ENCODE data around the gene PCDHGA11. TPM values are rescaled to one million over a fixed set of nuclear protein-coding genes. Genes with fewer than 3 reads are reported as not detected.

The PCDHGA11 gene
- 6.4 and 8.5 TPM in 2 replicates for total RNA-seq

GRCh38 chr5:141420855-141421488 lies at the start of gene PCDHGA11:
Gene PCDHGA11 (plus strand): TSS chr5:141421051. CDS start chr5:141421228, 177 bp downstream.

GRCh38 chr5:141373673-141374317 lies 47.1 kb upstream of the PCDHGA11 start, which contains the start of gene PCDHGA6:
Gene PCDHGA6 (plus strand): TSS chr5:141373891. CDS start chr5:141374084, 193 bp downstream.

DNA sequence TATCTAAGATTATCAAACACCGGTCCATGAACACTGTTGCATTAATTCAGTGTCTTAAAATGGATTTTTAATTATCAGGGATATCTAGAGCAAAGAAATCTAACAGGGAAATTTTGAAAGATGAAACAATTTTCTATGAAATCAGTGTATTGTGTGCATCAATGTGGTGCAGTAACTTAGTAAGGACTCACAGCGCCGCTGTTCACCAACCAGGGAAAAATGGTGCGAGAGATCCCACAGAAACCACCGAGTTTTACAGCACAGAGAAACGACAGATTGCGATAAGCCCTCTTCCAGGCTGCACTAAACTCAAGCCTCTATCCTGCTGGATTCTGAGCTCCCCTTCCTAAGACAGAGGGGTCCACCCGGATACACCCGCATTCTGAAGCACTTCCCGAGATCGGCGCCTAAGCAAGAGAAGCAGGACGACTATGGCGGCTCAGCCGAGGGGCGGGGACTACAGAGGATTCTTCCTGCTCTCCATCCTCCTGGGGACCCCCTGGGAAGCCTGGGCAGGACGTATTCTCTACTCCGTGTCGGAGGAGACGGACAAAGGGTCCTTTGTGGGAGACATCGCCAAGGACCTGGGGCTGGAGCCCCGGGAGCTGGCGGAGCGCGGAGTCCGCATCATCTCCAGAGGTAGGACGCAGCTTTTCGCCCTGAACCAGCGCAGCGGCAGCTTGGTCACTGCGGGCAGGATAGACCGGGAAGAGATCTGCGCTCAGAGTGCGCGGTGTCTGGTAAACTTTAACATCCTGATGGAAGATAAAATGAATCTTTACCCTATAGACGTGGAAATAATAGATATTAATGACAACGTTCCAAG lies 38.2 kb upstream of the PCDHGA11 start, which contains the start of gene PCDHGA7:
PCDHGA7 (plus strand) TSS at position 274 of the 826 bp plus-strand sequence; CDS start at position 432, 158 bp downstream.

DNA sequence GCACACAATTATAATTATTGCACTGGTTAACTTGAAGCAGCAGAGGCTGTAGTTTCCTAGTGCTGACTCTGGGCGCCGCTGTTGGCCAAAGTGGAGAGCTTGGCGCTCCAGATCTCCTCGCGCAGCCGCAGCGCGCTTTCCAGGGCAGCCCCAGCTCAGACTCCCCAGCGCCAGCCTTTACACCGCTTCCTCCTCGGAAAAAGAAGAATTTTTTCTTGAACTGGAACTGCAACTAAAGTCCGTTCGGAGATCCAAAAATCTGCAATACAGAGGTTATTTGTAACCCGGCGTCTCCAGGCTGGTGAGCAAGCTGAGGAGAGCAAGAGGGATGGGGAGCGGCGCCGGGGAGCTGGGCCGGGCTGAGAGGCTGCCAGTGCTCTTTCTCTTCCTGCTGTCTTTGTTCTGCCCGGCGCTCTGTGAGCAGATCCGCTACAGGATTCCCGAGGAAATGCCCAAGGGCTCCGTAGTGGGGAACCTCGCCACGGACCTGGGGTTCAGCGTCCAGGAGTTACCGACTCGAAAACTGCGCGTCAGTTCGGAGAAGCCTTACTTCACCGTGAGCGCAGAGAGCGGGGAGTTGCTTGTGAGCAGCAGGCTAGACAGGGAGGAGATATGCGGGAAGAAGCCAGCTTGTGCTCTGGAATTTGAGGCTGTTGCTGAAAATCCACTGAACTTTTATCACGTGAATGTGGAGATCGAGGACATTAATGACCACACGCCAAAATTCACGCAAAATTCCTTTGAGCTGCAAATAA lies 33.1 kb upstream of the PCDHGA11 start, which contains the start of gene PCDHGB4:
PCDHGB4 (plus strand) TSS at position 142 of the 755 bp plus-strand sequence; CDS start at position 329, 187 bp downstream.

DNA sequence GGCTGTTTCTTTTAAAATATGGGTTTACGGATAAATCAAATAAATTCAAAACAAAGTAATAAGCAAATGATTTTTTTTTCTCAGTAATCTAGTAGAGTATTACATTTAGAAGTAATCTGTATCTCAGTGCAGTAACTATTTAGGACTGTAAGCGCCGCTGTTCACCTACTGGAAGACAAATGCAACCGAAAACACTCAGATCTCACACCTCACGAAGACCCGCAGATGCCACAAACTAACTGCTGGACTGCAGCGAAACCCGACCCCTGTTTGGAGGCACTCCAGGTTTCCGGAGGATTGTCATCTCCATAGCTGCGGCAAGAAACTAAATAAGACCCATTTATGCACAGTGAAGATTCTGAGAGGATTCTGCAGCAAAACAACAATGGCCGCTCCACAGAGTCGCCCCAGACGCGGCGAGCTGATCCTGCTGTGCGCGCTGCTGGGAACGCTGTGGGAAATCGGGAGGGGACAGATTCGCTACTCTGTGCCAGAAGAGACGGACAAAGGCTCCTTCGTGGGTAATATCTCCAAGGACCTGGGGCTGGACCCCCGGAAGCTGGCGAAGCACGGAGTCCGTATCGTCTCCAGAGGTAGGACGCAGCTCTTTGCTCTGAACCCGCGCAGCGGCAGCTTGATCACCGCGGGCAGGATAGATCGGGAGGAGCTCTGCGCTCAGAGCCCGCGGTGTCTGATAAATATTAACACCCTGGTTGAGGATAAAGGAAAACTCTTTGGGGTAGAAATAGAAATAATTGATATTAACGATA lies 28.2 kb upstream of the PCDHGA11 start, which contains the start of gene PCDHGA8:
PCDHGA8 (plus strand) TSS at position 205 of the 770 bp plus-strand sequence; CDS start at position 386, 181 bp downstream.

DNA sequence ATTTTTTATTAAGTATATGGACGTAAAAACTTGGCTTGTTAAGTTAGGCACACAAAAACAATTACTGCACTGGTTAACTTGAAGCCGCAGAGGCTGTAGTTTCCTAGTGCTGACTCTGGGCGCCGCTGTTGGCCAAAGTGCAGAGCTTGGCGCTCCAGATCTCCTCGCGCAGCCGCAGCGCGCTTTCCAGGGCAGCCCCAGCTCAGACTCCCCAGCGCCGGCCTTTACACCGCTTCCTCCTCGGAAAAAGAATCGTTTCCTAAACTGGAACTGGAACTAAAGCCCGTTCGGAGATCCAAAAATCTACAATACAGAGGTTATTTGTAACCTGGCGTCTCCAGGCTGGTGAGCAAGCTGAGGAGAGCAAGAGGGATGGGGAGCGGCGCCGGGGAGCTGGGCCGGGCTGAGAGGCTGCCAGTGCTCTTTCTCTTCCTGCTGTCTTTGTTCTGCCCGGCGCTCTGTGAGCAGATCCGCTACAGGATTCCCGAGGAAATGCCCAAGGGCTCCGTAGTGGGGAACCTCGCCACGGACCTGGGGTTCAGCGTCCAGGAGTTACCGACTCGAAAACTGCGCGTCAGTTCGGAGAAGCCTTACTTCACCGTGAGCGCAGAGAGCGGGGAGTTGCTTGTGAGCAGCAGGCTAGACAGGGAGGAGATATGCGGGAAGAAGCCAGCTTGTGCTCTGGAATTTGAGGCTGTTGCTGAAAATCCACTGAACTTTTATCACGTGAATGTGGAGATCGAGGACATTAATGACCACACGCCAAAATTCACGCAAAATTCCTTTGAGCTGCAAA lies 22.9 kb upstream of the PCDHGA11 start, which contains the start of gene PCDHGB5:
PCDHGB5 (plus strand) TSS at position 192 of the 796 bp plus-strand sequence; CDS start at position 373, 181 bp downstream.

DNA sequence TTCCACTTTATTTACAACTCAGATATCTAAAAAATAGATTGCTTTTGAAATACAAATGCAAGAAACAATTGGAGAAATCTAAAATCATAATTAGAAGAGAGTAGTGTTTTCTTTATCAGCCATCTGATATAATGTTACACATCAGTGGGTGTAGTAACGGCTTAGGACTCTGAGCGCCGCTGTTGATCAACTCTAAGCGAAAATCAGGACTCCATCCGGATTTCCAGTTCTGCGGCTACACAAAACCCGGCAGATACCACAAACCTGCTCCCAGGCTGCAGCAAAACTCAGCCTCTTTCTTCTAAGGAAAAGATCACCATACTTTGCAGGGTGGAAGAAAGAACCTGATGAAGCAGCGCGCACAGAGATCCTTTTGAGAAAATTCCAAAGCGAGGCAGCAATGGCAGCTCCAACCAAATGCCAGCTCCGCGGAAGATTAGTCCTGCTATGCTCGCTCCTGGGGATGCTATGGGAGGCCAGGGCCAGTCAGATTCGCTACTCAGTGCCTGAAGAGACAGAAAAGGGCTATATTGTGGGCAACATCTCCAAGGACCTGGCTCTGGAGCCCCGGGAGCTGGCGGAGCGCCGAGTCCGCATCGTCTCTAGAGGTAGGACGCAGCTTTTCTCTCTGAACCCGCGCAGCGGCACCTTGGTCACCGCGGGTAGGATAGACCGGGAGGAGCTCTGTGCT lies 18.2 kb upstream of the PCDHGA11 start, which contains the start of gene PCDHGA9:
PCDHGA9 (plus strand) TSS at position 226 of the 691 bp plus-strand sequence; CDS start at position 401, 175 bp downstream.

DNA sequence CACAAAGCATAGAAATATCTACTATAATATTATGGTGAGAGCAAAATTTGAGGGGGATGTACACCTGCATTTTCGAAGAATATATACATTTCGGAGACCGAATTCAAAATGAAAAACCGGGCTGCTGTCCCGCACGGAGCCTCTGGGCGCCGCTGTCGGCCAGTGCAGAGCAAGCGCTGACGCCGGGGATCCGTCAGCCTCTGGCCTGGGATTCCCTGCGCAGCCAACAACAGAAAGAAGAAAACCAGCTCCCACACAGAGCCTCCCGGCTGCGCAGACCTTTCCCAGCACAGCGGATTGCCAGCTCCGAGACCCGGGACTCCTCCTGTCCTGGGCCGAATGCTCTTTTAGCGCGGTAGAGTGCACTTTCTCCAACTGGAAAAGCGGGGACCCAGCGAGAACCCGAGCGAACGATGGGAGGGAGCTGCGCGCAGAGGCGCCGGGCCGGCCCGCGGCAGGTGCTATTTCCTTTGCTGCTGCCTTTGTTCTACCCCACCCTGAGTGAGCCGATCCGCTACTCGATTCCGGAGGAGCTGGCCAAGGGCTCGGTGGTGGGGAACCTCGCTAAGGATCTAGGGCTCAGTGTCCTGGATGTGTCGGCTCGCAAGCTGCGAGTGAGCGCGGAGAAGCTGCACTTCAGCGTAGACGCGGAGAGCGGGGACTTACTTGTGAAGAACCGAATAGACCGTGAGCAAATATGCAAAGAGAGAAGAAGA lies 12.9 kb upstream of the PCDHGA11 start, which contains the start of gene PCDHGB6:
PCDHGB6 (plus strand) TSS at position 232 of the 716 bp plus-strand sequence; CDS start at position 414, 182 bp downstream.

DNA sequence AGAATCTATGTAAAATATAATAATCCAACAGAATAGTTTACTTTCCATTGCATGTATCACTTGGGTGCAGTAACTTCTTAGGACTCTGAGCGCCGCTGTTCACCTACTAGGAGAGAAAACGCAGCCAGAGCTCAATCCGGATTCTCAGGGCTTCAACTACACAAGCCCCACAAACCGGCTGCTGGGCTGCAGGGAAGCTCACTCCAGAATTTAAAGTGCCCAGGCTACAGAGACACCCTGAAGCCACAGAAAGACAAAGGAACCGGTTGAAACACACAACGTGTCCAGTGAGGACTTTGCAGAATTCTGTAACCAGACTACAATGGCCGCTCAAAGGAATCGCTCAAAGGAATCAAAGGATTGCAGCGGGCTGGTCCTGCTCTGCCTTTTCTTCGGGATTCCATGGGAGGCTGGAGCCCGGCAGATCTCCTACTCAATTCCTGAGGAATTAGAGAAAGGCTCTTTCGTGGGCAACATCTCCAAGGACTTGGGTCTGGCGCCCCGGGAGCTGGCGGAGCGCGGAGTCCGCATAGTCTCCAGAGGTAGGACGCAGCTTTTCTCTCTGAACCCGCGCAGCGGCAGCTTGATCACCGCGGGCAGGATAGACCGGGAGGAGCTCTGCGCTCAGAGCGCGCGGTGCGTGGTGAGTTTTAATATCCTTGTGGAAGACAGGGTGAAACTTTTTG lies 7.9 kb upstream of the PCDHGA11 start, which contains the start of gene PCDHGA10:
PCDHGA10 (plus strand) TSS at position 134 of the 686 bp plus-strand sequence; CDS start at position 323, 189 bp downstream.

DNA sequence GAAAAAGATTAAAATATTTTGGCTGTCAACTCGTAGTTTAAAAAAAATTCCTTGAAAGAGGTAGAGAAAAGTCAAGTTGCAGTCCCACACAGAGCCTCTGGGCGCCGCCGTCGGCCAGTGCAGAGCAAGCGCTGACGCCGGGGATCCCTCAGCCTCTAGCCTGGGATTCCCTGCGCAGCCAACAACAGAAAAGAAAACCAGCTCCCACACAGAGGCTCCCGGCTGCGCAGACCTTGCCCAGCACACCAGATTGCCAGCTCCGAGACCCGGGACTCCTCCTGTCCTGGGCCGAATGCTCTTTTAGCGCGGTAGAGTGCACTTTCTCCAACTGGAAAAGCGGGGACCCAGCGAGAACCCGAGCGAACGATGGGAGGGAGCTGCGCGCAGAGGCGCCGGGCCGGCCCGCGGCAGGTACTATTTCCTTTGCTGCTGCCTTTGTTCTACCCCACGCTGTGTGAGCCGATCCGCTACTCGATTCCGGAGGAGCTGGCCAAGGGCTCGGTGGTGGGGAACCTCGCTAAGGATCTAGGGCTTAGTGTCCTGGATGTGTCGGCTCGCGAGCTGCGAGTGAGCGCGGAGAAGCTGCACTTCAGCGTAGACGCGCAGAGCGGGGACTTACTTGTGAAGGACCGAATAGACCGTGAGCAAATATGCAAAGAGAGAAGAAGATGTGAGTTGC lies 3.2 kb upstream of the PCDHGA11 start, which contains the start of gene PCDHGB7:
PCDHGB7 (plus strand) TSS at position 184 of the 679 bp plus-strand sequence; CDS start at position 367, 183 bp downstream.

DNA sequence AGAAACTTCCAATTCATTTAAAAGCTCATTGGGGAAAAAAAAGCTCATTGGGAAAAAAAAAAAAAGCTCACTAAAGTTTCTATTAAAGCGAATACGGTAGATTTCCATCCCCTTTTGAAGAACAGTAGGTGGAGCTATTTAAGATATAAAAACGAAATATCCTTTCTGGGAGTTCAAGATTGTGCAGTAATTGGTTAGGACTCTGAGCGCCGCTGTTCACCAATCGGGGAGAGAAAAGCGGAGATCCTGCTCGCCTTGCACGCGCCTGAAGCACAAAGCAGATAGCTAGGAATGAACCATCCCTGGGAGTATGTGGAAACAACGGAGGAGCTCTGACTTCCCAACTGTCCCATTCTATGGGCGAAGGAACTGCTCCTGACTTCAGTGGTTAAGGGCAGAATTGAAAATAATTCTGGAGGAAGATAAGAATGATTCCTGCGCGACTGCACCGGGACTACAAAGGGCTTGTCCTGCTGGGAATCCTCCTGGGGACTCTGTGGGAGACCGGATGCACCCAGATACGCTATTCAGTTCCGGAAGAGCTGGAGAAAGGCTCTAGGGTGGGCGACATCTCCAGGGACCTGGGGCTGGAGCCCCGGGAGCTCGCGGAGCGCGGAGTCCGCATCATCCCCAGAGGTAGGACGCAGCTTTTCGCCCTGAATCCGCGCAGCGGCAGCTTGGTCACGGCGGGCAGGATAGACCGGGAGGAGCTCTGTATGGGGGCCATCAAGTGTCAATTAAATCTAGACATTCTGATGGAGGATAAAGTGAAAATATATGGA lies 9.7 kb downstream of the PCDHGA11 start, which contains the start of gene PCDHGA12:
PCDHGA12 (plus strand) TSS at position 176 of the 782 bp plus-strand sequence; CDS start at position 429, 253 bp downstream.

Other genes starting within 250 kb of the PCDHGA11 start
- 0.18 and 0.71 TPM in 2 replicates for gene PCDHB7, start 248.4 kb upstream of the PCDHGA11 start, total RNA-seq
- 0.09 and 0.43 TPM in 2 replicates for gene PCDHB8, start 243.3 kb upstream of the PCDHGA11 start, total RNA-seq
- 0.18 and 0.85 TPM in 2 replicates for gene PCDHB16, start 238.7 kb upstream of the PCDHGA11 start, total RNA-seq
- 0.09 and 0.14 TPM in 2 replicates for gene PCDHB9, start 233.9 kb upstream of the PCDHGA11 start, total RNA-seq
- gene PCDHB10, start 228.7 kb upstream of the PCDHGA11 start, total RNA-seq, result 0.28 and 0.71 TPM in 2 replicates
- gene PCDHB11, start 221.4 kb upstream of the PCDHGA11 start, total RNA-seq, result 0.18 and 0.28 TPM in 2 replicates
- 0.09 and 0.43 TPM in 2 replicates for gene PCDHB12, start 212.3 kb upstream of the PCDHGA11 start, total RNA-seq
- gene PCDHB13, start 207.1 kb upstream of the PCDHGA11 start, total RNA-seq, result 0.28 TPM in 2 replicates
- gene PCDHB14, start 197.7 kb upstream of the PCDHGA11 start, total RNA-seq, result 0.46 and 0.85 TPM in 2 replicates
- 0.46 and 0.71 TPM in 2 replicates for gene PCDHB15, start 175.7 kb upstream of the PCDHGA11 start, total RNA-seq
- gene SLC25A2, start 117.0 kb upstream of the PCDHGA11 start, total RNA-seq, result 0.14 and 0.18 TPM in 2 replicates
- gene TAF7, start 100.3 kb upstream of the PCDHGA11 start, total RNA-seq, result 75.2 and 97.5 TPM in 2 replicates
- 1.1 TPM in 2 replicates for gene PCDHGA1, start 90.5 kb upstream of the PCDHGA11 start, total RNA-seq
- 2.7 and 2.8 TPM in 2 replicates for gene PCDHGA2, start 82.3 kb upstream of the PCDHGA11 start, total RNA-seq
- 0.85 and 1.4 TPM in 2 replicates for gene PCDHGA3, start 77.2 kb upstream of the PCDHGA11 start, total RNA-seq
- gene PCDHGB1, start 71.0 kb upstream of the PCDHGA11 start, total RNA-seq, result 2.3 and 3.3 TPM in 2 replicates
- gene PCDHGA4, start 66.0 kb upstream of the PCDHGA11 start, total RNA-seq, result 3.3 and 4.5 TPM in 2 replicates
- 2.4 and 2.7 TPM in 2 replicates for gene PCDHGB2, start 61.1 kb upstream of the PCDHGA11 start, total RNA-seq
- 1.3 TPM in 2 replicates for gene PCDHGA5, start 56.9 kb upstream of the PCDHGA11 start, total RNA-seq
- gene PCDHGB3, start 50.8 kb upstream of the PCDHGA11 start, total RNA-seq, result 5.3 and 5.4 TPM in 2 replicates
- gene PCDHGA6, start 47.2 kb upstream of the PCDHGA11 start, total RNA-seq, result 3.0 and 3.2 TPM in 2 replicates
- gene PCDHGA7, start 38.3 kb upstream of the PCDHGA11 start, total RNA-seq, result 4.1 and 4.6 TPM in 2 replicates
- gene PCDHGB4, start 33.4 kb upstream of the PCDHGA11 start, total RNA-seq, result 26.9 and 27.5 TPM in 2 replicates
- 3.0 and 3.3 TPM in 2 replicates for gene PCDHGA8, start 28.4 kb upstream of the PCDHGA11 start, total RNA-seq
- gene PCDHGB5, start 23.1 kb upstream of the PCDHGA11 start, total RNA-seq, result 15.9 and 19.9 TPM in 2 replicates
- 2.7 and 3.1 TPM in 2 replicates for gene PCDHGA9, start 18.3 kb upstream of the PCDHGA11 start, total RNA-seq
- gene PCDHGB6, start 13.0 kb upstream of the PCDHGA11 start, total RNA-seq, result 2.7 and 3.1 TPM in 2 replicates
- gene PCDHGA10, start 8.1 kb upstream of the PCDHGA11 start, total RNA-seq, result 4.3 and 5.4 TPM in 2 replicates
- 6.3 and 6.9 TPM in 2 replicates for gene PCDHGB7, start 3.4 kb upstream of the PCDHGA11 start, total RNA-seq
- 9.1 and 11.7 TPM in 2 replicates for gene PCDHGA12, start 9.5 kb downstream of the PCDHGA11 start, total RNA-seq
- 38.1 and 41.7 TPM in 2 replicates for gene PCDHGC3, start 54.9 kb downstream of the PCDHGA11 start, total RNA-seq
- gene PCDHGC4, start 64.0 kb downstream of the PCDHGA11 start, total RNA-seq, result 1.7 TPM in 2 replicates
- 1.3 and 2.6 TPM in 2 replicates for gene PCDHGC5, start 68.0 kb downstream of the PCDHGA11 start, total RNA-seq
- gene DIAPH1, start 197.9 kb downstream of the PCDHGA11 start, total RNA-seq, result 9.2 TPM in 2 replicates
- 62.6 and 62.7 TPM in 2 replicates for gene HDAC3, start 215.8 kb downstream of the PCDHGA11 start, total RNA-seq
- 2.1 and 2.8 TPM in 2 replicates for gene RELL2, start 215.9 kb downstream of the PCDHGA11 start, total RNA-seq
- gene FCHSD1, start 230.4 kb downstream of the PCDHGA11 start, total RNA-seq, result 15.4 and 19.0 TPM in 2 replicates